Right forelimb (tissue), 1 donor: ENCODE measurements around the gene RNU6-9.
"Not testable (repeated sequence)": the region's sequence is repeated elsewhere in the genome, so short reads cannot be mapped to it uniquely, and the experiment has no call there.

Source experiments
- DNase-seq: peaks from one replicate; pipeline ENCODE4 v3.0.0-alpha.2; 2018

The RNU6-9 gene

DNA sequence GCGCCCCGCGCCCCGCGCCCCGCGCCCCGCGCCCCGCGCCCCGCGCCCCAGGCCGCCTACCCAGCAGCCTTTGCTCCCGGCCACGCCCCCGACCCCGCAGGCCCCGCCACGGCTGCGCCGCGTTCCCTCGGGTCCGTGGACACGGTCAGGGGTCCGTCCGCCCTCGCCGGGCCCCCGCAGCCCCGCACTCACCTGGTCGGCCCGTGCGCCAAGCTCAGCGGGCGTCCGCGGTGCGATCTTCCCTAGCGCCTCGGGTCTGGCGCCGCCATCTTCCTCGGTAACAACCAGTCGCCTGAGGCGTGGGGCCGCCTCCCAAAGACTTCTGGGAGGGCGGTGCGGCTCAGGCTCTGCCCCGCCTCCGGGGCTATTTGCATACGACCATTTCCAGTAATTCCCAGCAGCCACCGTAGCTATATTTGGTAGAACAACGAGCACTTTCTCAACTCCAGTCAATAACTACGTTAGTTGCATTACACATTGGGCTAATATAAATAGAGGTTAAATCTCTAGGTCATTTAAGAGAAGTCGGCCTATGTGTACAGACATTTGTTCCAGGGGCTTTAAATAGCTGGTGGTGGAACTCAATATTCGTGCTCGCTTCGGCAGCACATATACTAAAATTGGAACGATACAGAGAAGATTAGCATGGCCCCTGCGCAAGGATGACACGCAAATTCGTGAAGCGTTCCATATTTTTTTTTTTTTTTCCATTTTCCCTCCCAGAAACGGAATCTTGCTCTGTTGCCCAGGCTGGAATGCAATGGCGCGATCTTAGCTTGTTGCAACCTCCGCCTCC lies at the start of gene RNU6-9, which contains the start of gene MED16:
TSS of gene RNU6-9 (plus strand) at position 591 of the 796 bp plus-strand sequence.
TSS of gene MED16 (minus strand) at position 294 of the 796 bp plus-strand sequence. CDS start 2,056 bp downstream, outside the sequence.
- peak; percentile 94 for DNase-seq

DNA sequence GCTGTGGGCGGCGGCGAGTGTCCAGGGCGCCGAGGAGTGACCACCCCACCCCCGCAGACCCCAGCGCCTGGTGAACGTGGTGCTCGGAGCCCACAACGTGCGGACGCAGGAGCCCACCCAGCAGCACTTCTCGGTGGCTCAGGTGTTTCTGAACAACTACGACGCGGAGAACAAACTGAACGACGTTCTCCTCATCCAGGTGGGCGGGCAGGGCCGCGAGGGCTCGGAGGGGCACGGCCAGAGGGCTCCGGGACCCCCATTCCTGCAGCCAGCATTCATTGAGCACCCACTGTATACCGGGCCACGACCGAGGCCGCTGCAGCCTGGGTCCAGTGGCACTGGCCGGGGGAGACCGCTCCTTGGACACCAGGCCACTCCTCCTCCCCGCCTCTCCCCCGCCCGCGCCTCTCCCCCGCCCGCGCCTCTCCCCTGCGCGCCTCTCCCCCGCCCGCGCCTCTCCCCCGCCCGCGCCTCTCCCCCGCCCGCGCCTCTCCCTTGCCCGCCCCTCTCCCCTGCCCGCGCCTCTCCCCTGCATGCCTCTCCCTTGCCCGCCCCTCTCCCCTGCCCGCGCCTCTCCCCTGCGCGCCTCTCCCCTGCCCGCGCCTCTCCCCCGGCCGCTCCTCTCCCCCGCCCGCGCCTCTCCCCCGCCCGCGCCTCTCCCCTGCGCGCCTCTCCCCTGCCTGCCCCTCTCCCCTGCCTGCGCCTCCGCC lies 49.3 kb upstream of the RNU6-9 start:
- no peak for DNase-seq

DNA sequence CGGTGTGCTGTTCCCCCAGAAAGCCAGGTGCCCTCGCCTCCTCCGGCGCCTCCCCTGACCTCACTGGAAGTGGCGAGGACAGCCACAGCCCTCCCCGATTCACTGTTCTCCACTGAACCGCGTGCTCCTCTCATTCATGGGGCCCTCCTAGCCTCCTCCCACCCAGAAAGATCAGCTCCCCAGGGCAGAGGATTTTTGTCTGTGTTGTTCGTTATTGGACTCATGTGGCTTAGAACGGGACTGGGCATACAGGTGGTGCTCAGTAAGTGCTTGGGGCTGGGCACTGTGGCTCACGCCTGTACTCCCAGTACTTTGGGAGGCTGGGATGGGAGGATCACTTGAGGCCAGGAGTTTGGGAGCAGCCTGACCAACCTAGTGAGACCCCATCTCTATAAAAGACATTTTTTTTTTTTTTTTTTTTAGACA lies 48.7 kb upstream of the RNU6-9 start:
- DNase-seq: no peak

DNA sequence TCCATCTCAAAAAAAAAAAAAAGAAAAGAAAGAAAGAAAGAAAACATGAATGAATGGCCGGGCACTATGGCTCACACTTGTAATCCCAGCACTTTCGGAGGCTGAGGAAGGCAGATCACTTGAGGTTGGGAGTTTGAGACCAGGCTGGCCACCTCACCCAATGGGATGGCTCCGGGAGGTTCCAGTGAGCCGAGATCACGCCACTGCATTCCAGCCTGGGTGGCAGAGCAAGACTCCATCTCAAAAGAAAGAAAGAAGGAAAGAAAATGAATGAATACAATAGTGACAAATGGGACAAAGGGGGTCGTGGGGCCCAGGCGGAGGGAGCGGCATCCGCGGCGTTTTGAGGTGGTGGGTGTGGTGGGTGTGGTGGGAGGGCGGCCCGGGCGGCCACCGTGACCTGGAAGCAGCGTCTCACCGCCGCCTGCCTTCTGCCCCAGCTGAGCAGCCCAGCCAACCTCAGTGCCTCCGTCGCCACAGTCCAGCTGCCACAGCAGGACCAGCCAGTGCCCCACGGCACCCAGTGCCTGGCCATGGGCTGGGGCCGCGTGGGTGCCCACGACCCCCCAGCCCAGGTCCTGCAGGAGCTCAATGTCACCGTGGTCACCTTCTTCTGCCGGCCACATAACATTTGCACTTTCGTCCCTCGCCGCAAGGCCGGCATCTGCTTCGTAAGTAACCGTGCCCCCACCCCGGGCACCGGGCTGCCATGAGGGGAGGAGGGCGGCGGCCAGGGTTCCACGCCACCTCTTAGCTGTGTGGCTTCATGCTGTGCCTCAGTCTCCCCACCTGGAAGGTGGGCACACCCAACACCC lies 47.4 kb upstream of the RNU6-9 start:
- DNase-seq: no peak

DNA sequence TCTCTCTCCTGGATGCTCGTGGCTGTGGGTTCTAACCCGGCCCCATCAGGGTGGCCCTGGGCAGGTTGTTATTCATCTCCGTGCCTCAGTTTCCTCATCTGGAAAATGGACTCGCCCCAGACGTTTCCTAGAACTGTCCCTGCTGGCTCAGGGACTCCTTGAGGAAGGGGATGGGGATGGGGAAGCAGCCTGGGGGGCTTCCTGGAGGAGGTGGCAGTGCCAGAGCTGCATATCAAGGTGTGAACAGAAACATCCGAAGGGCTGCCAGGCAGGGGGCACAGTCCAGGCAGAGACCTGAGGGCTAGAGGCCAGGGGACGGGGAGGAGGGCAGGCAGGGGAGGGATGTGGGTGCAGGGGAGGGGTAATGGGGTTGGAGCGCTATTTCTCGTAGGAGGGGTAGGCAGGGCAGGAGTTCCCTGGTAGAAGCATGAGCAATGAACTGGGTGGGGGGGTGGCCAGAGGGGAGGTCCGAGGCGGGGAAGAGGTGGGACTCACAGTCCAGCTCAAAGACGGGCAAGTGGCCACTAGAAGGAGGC lies 44.8 kb upstream of the RNU6-9 start:
- no peak for DNase-seq

DNA sequence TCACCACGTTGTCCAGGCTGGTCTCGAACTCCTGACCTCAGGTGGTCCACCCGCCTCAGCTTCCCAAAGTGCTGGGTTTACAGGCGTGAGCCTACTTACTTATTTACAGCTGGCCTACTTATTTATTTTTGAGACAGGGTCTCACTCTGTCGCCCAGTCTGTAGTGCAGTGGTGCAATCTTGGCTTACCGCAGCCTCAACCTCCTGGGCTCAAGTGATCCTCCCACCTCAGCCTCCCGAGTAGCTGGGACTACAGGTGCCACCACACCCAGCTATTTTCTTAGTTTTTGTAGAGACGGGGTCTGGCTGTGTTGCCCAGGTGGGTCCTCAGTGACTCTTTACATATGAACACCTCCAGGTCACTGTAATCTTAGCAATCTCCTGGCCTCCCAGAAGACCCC lies 44.1 kb upstream of the RNU6-9 start:
- not testable (repeated sequence) for DNase-seq

DNA sequence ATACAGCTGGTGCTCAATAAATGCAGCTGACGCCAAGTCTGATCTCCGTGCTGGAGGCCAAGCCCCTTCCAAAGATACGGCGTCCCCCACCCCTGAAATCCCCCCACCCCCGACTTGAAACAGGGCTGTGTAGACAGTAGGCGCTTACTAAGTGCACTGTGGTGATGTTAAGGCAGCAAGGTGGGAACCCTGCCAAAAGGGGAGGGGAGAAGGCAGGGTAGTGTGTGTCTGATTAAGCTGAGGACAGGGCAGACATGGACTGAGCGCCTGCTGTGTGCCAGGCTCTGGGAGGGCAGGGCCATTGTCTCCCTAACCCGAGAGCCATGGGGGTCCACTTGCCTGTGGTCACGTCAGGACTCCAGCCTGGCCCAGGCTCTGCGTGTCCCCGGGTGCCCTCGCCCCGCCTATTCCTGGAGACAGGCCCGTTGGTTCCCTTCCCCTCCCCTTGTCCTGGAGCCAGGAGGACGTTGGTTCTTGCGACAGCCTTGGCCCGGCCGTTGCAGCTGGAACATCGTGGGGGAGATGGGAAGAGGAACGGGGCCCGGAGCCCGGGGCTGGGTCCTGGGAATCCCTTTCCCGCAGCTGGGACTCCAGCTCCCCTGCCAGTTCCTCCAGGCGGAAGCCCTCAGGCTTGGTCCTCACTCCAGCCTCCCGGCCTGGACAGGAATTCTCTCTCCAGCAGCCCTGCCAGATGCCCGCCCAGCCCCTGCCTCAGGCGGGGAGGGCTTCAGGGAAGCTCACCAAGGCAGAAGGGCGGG lies 42.9 kb upstream of the RNU6-9 start:
- DNase-seq: peak; percentile 85

DNA sequence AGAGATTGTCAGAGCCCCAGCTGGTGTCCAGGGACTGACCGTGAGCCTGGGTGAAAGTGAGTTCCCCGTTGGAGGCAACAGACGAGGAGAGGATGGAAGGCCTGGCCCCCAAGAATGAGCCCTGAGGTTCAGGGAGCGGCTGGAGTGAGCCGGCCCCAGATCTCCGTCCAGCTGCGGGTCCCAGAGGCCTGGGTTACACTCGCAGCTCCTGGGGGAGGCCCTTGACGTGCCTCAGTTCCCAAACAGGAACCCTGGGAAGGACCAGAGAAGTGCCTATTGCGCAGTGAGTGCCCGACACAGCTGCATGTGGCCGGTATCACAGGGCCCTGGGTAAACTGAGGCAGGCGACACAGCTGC lies 42.3 kb upstream of the RNU6-9 start:
- DNase-seq: peak; percentile 47

DNA sequence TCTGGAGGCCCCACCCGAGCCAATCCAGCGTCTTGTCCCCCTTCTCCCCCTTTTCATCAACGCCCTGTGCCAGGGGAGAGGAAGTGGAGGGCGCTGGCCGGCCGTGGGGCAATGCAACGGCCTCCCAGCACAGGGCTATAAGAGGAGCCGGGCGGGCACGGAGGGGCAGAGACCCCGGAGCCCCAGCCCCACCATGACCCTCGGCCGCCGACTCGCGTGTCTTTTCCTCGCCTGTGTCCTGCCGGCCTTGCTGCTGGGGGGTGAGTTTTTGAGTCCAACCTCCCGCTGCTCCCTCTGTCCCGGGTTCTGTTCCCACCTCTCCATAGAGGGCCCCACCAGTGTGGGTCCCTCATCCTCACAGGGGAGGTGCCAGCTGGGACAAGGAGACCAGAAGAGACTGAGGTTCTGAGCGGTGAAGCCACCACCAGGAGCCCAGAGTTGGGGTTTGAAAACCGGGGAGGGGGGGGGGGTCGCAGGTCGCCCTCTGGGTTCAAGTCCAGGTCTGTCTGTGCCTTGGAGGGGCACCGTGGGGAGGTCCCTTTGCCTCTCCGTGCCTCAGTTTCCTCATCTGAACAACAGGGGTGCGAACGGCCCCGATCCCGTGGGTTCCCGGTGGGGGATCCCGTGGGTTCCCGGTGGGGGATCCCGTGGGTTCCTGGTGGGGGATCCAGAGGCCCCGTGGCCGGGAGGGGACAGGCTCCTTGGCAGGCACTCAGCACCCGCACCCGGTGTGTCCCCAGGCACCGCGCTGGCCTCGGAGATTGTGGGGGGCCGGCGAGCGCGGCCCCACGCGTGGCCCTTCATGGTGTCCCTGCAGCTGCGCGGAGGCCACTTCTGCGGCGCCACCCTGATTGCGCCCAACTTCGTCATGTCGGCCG lies 40.9 kb upstream of the RNU6-9 start, which contains the start of gene ELANE:
TSS of gene ELANE (plus strand) at position 168 of the 878 bp plus-strand sequence. CDS start at position 194, 26 bp downstream.
- no peak for DNase-seq

DNA sequence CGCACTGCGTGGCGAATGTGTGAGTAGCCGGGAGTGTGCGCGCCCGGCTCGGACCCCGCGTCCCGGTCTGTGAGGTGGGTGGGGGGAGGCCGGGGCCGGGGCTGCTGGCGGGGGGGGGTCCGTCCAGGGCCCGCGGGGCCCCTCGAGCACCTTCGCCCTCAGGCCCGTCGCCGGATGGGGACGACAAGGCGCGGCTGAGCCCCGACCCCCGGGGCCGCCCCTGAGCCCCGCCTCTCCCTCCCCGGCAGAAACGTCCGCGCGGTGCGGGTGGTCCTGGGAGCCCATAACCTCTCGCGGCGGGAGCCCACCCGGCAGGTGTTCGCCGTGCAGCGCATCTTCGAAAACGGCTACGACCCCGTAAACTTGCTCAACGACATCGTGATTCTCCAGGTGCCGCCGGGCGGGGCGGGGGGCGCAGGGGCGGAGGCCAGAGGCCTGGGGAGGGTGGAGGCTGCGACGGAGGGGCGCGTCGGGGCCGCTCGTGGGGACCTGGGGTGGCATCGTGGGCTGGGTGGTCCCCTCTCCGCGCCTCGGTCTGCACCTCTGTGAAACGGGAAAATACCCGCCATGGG lies 40.2 kb upstream of the RNU6-9 start:
- no peak for DNase-seq

DNA sequence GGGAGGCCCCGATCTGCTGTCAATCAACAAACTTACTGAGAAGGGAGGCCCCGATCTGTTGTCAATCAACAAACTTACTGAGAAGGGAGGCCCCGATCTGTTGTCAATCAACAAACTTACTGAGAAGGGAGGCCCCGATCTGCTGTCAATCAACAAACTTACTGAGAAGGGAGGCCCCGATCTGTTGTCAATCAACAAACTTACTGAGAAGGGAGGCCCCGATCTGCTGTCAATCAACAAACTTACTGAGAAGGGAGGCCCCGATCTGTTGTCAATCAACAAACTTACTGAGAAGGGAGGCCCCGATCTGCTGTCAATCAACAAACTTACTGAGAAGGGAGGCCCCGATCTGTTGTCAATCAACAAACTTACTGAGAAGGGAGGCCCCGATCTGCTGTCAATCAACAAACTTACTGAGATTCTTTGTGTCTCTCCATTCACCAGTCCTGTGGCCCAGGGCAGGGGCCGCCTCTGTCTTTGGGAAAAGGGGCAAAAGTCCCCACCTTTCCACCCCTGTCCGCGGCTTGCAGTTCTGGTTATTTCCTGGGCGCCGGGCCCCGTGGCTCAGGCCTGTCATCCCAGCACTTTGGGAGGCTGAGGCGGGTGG lies 39.6 kb upstream of the RNU6-9 start:
- not testable (repeated sequence) for DNase-seq

DNA sequence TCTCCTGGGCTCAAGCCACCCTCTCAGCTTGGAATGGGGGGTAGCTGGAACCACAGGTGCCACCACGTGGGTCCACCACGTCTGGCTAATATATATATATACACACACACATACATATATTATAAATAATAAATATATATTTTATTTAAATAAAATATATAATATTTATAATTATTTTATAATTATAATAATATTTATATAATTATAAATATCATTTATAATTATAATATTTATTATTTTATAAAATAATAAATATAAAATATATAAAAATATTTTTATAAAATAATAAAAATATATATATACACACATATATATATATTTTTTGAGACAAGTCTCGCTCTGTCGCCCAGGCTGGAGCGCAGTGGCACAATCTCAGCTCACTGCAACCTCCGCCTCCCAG lies 38.7 kb upstream of the RNU6-9 start:
- DNase-seq: no peak

DNA sequence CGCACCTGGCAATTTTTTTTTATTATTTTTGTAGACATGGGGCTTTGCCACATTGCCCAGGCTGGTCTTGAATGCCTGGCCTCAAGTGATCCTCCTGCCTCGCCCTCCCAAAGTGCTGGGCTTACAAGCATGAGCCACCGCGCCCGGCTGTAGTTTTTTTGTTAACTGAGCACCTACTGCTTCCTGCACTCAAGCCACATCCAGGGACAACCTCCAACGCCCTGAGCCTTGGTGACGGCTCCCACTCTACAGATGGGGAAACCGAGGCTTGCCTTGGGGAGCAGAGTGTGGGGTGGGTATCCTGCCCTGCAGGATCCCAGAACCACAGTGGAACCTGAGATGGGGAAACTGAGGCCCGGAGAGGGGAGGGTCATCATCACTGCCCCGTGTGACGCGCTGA lies 38.1 kb upstream of the RNU6-9 start:
- no peak for DNase-seq

DNA sequence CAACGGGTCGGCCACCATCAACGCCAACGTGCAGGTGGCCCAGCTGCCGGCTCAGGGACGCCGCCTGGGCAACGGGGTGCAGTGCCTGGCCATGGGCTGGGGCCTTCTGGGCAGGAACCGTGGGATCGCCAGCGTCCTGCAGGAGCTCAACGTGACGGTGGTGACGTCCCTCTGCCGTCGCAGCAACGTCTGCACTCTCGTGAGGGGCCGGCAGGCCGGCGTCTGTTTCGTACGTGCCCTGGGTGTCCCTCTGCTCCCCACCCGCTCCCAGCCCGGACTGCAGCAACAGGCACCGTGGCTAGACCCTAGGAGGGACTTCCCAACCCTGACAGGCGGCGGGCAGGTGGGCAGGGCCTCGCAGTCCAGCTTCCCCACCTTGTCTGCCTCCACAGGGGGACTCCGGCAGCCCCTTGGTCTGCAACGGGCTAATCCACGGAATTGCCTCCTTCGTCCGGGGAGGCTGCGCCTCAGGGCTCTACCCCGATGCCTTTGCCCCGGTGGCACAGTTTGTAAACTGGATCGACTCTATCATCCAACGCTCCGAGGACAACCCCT lies 37.6 kb upstream of the RNU6-9 start:
- no peak for DNase-seq

DNA sequence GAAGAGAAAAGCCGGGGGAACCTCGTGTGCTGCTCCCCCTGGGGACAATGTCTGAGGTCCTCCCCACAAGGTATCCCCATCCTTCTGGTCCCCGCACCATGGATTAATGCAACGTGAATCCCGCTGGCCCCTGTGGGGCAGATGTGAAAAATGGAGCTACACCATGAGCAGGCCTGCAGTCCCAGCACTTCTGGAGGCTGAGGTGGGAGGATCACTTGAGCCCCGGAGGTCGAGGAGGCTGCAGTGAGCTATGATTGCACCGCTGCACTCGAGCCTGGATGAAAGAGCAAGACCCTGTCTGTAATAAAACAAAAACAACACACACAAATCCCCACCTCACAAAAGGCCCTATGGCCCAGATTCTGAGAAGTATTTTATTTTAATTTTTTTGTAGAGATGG lies 35.0 kb upstream of the RNU6-9 start:
- DNase-seq: no peak

DNA sequence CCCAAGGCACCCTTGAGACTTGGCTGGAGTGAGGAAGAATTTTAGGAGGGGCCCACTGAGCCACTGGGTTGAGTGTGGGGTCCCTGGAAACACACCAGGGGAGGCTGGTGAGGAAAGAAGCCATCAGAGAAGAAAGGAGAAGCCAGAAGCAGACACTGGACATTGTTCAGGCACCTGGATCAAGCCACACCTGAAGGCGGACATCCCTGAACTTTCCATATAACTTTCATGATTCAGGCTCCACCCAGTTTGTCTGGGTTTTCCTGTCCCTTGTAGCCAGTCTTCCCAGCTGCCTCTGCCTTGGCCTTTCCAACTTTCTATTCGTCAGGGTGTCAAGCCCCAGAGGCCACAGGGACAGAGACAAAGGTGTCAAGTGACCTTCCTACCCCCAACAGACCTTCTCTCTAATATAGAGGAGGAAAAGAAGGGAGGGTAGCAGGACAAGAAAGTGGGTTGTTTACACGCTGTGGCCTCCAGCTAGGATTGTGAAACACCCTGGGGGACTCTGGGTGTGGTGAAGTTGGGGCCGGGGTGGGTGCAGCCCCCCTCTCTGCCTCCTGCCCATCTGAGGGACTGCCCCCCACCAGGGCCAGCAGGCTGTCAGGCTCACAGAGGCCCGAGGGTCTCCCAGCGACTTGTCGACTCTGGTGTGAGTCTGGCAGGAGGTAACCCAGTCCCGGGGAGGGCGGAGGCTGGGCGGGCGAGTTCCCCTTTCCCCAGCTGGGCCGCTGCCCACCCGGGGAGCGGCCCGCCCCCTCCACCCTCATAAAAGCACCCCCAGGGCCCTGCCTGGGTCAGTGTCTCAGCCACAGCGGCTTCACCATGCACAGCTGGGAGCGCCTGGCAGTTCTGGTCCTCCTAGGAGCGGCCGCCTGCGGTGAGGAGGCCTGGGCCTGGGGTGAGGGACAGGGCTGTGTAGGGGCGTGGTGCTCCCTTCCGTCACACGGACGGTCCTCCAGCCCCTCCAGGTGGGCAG lies 34.1 kb upstream of the RNU6-9 start, which contains the start of gene CFD:
TSS of gene CFD (plus strand) at position 797 of the 976 bp plus-strand sequence. CDS start at position 823, 26 bp downstream.
- DNase-seq: no peak

DNA sequence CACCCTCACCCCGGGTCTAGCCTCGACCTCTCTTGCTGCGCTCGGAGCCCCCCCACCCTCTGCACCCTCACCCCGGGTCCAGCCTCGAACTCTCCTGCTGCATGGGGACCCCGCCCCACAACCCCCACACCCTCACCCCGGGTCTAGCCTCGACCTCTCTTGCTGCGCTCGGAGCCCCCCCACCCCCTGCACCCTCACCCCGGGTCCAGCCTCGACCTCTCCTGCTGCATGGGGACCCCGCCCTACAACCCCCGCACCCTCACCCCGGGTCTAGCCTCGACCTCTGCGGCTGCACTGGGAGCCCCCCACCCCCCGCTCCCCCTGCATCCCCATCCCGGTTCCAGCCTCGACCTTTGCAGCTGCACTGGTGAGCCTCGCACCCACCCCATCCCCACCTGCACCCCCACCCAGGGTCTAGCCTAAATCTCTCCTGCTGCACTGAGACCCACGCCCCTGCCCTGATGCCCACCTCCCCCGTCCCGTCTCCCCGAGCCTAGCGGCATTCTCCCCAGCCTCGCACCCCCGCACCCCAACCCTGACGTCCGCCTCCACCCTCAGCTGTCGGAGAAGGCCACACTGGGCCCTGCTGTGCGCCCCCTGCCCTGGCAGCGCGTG lies 32.0 kb upstream of the RNU6-9 start:
- DNase-seq: no peak
